GM21786 (cell line): ENCODE data around the gene PCNX1.
"Not testable (repeated sequence)": the region's sequence is repeated elsewhere in the genome, so short reads cannot be mapped to it uniquely, and the experiment has no call there.

Experiments
- ATAC-seq: cut with Tn5 transposase; IDR thresholded peaks from one replicate; pipeline ENCODE4 v1.9.1; 2021; ENCODE audit not compliant: unreplicated experiment

The PCNX1 gene

GRCh38 chr14:71063351-71063750, 156.1 kb downstream of the PCNX1 start:
- ATAC-seq: no peak

DNA sequence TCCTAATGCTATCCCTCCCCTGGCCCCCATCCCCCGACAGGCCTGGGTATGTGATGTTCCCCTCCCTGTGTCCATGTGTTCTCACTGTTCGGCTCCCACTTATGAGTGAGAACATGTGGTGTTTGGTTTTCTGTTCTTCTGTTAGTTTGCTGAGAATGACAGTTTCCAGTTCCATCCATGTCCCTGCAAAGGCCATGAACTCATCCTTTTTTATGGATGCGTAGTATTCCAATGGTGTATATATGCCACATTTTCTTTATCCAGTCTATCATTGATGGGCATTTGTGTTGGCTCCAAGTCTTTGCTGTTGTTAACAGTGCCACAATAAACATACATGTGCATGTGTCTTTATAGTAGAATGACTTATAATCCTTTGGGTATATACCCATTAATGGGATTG, 157.5 kb downstream of the PCNX1 start:
- ATAC-seq: not testable (repeated sequence)

DNA sequence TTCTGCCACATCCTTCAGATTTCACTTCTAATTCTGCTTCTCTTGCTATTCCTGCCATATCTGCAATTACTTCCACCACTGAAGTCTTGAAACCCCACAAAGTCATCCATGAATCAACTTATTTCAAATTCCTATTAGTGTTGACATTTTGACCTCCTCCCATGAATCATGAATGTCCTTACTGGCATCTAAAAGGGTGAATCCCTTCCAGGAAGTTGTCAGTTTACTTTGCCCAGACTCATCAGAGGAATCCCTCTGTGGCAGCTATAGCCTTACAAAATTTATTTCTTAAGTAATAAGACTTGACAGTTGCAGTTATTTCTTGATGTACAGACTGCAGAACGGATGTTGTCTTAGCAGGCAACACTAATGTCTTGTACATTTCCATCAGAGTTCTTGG, 162.9 kb downstream of the PCNX1 start:
- no peak for ATAC-seq

GRCh38 chr14:71071042-71071441, 163.8 kb downstream of the PCNX1 start:
- no peak for ATAC-seq

DNA sequence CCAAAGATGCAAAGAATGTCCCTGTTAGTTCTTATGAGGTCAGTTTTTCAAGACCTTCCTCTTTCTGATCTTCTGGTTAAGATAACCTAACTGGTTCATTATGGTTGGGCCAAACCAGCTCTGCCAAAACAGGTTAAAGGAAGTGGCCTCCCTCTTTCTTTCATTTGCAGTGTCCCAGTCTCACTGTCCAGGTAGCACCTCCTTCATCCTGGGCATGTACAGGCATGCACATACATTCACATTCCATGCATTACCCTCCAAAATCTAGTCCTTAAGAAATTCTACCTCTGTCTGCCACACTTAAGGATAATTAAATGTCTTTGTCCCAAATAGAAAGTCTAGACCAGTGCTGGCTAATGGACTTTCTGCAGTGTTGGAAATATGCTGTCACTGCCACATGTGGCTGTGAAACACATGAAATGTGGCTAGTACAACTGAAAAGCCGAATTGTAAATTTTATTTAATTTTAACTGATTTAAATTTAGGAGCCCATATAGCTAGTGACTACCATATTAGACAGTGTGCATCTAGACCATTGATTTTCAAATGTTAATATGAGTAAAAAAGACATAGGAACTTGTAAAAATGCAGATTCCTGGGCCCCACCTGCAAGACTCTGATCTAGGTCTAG, 169.3 kb downstream of the PCNX1 start:
- ATAC-seq: no peak

- ATAC-seq: no peak
These were observed 171.2 kb downstream of the PCNX1 start for GRCh38 chr14:71078500-71078899.

DNA sequence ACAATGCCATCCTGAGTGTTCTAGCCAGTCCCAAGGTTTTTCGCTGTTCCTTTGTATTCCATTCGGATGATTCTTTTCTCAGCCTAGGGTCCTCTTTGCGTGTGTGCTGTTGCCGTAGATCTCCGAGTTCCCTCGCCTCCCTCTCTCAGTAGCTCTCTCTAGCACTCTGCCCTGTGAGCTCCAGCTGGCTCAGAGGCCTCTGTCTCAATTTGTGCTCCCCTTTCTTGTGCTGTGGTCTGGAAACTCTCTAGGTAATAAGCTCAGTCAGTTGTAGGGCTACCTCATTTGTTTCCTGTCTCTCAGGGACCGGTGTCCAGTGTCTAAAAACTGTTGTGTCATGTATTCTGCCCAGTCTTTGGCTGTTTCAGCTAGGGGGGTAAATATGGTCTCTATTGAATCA, 179.3 kb downstream of the PCNX1 start:
- no peak for ATAC-seq

- ATAC-seq: no peak
These were observed 182.7 kb downstream of the PCNX1 start for GRCh38 chr14:71089971-71090370.

DNA sequence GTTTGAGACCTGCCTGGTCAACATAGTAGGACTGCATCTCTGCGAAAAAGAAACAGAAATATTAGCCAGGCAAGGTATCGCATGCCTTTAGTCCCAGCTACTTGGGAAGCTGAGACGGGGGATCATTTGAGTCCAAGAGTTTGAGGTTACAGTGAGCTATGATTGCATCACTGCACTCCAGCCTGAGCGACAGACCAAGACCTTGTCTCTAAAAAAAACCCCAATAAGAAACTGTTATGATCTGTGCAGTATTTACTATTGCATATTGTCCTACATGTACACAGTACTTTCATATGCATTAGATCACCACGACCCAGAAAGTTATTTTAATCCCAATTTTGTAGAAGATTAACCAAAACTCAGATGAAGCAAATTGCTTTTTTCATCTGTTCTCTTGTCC, 187.5 kb downstream of the PCNX1 start:
- ATAC-seq: no peak

DNA sequence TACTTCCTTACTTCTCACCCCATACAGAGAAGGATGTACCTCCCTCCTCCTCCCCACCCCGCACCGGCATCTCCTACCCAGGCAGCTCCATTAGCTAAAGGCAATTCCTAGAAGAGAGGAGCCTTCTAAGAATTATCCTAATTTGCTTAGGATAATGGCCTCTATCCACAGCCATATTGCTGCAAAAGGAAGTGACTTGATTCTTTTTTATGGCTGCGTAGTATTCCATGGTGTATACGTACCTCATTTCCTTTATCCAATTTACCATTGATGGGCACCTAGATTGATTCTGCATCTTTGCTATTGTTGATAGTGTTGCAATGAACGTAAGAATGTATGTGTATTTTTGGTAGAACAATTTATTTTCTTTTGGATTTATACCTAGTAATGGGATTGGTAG, 189.7 kb downstream of the PCNX1 start:
- ATAC-seq: no peak

GRCh38 chr14:71103662-71104484, 196.6 kb downstream of the PCNX1 start:
- ATAC-seq: no peak

- no peak for ATAC-seq
These were observed 197.9 kb downstream of the PCNX1 start for GRCh38 chr14:71105177-71105576.

DNA sequence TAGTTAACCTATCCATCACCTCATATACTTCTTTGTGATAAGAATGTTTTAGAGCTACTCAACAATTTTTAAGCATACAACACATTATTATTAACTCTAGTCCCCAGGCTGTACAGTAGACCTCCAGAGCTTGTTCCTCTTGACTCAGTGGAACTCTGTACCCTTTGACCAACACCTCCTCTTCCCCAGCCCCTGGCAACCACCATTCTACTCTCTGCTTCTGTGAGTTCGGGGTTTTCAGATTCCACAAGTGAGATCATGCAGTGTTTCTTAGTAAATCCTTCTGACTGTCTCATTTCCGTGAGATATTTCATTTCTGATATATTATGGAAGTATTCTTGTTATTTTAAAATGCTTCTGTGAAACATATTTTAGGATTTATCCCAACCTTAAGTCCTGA, 200.7 kb downstream of the PCNX1 start:
- ATAC-seq: no peak

DNA sequence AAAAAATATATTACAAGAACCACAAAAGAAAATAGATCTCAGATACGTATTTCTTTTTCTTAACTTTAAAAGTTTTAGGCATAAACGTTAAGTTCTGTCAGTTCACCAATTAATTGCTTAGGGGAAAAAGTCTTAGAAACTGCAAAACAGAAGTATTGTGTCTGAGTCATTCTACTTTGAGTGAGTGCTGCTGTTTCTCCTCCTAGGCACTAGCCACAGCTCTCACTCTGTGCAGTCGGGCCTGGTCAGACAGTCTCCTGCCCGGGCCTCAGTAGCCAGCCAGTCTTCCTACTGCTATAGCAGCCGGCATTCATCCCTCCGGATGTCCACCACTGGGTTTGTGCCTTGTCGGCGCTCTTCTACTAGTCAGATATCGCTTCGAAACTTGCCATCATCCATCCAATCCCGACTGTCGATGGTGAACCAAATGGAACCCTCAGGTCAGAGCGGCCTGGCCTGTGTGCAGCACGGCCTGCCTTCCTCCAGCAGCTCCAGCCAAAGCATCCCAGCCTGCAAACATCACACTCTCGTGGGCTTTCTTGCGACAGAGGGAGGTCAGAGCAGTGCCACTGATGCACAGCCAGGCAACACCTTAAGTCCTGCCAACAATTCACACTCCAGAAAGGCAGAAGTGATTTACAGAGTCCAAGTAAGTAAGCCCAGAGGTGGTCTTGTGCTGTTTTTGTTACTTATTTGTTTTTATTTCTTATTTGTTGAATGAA, 201.3 kb downstream of the PCNX1 start:
- no peak for ATAC-seq

- no peak for ATAC-seq
These were observed 206.1 kb downstream of the PCNX1 start for GRCh38 chr14:71113376-71113775.

DNA sequence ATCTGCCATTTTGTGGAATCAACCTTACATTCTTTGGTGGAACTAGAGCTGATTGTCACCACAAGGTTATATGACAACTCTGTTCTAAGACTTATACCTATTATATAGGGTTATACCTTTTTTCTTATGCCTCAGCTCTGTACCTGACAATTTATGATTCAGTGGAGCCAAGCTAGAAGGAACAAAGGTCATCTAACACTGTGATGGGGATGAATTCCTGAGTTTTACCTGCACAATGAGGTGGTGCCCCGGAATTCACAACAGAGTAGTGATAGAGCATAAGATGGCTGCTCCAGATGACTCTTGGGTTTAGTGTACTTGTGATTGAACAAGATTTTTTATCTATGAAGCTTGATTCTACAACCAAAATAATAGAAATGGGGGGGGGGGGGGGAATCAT, 207.3 kb downstream of the PCNX1 start:
- ATAC-seq: no peak

- ATAC-seq: no peak
These were observed 208.0 kb downstream of the PCNX1 start for GRCh38 chr14:71115306-71115705.

GRCh38 chr14:71115821-71116567, 208.7 kb downstream of the PCNX1 start:
- ATAC-seq: peak; percentile 26

DNA sequence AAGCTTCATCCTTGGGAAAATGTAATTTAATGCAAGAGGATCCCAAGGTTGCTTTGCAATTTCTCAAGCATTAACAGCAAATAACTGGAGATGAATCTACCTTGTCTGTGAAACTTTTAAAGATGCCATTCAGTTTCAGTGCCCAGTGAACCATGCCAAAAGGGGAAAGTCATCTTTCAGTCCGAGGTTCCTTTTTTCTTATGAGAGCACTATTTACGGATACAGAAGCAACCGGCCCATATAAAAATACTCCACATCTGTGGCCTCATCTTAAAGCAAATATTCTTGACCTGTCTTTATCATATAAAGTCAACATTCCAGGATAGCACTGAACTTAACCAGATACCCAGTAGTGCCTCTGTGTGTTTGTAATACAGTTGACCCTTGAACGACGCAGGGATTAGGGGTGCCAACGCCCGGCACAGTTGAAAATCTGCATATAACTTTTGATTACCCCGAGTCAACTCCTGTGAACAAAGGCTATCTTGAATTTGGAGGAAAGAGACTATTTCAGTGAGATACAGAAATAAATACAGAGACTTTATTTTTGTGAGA, 209.4 kb downstream of the PCNX1 start:
- ATAC-seq: peak; percentile 70

- no peak for ATAC-seq
These were observed 210.8 kb downstream of the PCNX1 start for GRCh38 chr14:71117839-71118743.
